Fibroblast of lung (primary cell): ENCODE results near the gene PLEKHG1.

Source experiments
- EZH2 ChIP-seq: IDR thresholded peaks from 2 replicates; pipeline ENCODE4 v1.5.1; 2012; ENCODE audit warnings: low read length, control low read depth, mild to moderate bottlenecking; ENCODE audit errors: missing control alignments
- TF ChIP-seq, protein P1 (sequence below), 2 donors: IDR thresholded peaks in 1 of 2; conservative IDR thresholded peaks in 1 of 2; 1 replicate in 1 of 2; 2 replicates in 1 of 2; pipeline ENCODE4 v1.5.1; 2011 to 2012; ENCODE audit warnings: low read length in 2 of 2, control low read depth in 1 of 2, inconsistent platforms in 1 of 2, low read depth in 1 of 2, mild to moderate bottlenecking in 1 of 2

DNA sequence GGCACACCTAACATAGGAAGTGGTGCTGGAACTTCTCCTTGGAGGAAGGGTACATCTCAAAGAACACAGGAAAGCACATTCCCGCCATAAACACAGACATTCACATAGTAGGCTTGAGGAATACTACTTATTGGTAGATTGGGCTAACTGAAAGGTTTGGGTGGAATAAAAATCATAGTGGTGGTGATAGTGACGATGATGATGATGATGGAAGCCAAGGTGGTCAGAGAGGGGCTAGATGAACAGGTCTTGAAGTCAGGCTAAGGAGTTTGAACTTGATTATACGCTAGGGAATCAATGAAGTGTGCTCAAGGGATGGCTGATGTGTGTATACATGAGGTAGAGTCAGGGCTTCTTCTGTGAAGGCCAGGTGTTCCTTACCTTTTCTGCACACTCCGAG lies 12.0 kb upstream of the PLEKHG1 start:
- TF ChIP-seq, protein P1, sequence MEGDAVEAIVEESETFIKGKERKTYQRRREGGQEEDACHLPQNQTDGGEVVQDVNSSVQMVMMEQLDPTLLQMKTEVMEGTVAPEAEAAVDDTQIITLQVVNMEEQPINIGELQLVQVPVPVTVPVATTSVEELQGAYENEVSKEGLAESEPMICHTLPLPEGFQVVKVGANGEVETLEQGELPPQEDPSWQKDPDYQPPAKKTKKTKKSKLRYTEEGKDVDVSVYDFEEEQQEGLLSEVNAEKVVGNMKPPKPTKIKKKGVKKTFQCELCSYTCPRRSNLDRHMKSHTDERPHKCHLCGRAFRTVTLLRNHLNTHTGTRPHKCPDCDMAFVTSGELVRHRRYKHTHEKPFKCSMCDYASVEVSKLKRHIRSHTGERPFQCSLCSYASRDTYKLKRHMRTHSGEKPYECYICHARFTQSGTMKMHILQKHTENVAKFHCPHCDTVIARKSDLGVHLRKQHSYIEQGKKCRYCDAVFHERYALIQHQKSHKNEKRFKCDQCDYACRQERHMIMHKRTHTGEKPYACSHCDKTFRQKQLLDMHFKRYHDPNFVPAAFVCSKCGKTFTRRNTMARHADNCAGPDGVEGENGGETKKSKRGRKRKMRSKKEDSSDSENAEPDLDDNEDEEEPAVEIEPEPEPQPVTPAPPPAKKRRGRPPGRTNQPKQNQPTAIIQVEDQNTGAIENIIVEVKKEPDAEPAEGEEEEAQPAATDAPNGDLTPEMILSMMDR (conservative IDR thresholded peaks at IDR 0.05 in 1 of 2, IDR thresholded peaks at IDR 0.05 in 1 of 2; ENCODE audit: low read depth in 1 of 2, low read length in 2 of 2): no peak
- TF ChIP-seq EZH2: no peak
